Stimulated activated CD8-positive, alpha-beta memory T cell treated with anti-CD3 and anti-CD28 coated beads, Interleukin-2, amount 100 ng/mL, for 48 hours (primary cell): ENCODE measurements around the gene PUM2.
"Not testable (repeated sequence)": the region's sequence is repeated elsewhere in the genome, so short reads cannot be mapped to it uniquely, and the experiment has no call there.

Experiments
- DNase-seq, 2 donors: peaks; one replicate each; pipeline ENCODE4 v3.0.0-alpha.2; 2020; ENCODE audit warnings: low read depth in 2 of 2

The PUM2 gene

DNA sequence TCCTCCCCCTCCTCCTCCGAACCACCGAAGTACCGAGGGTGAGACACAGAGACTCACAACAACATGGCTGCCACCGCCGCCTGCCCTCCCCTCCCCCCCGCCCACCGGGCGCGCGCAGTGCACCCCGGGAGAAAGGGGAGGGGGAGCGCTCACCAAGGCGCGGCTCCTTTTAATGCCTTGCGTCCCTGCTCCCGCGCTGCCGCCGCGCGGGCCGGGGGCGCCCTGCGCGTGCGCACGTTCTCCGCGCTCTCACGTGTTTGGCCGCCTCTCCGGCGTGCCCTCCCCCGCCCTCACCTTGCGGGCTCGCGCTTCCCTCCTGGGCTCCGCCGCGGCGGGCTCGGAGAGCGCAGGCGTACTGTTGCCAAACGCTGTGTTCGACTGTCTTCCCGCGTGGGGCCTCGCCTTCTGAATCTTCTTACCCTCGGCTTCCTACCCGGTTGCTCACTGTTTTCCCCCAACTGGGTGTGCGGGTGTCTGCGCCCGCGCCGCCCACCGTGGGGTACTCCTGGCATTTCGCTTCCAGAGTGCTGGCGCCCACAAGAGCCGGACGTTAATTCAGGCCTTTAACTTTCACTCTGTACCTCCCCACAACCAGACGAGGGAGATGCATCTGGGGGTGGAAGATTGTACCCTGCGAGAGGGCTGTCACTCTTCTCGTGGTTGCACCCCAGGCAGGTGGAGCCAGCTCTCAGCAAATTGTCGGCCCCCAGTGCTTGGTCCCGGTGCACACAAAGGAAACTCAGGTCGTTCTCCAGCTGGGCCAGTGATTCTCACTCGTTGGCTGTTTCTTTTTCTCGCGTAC is at the start of gene PUM2:
PUM2 (minus strand) TSS at position 92 of the 802 bp plus-strand sequence. CDS start 23,484 bp downstream, outside the sequence.
- DNase-seq: peak; percentile 89 to 91

- no peak for DNase-seq
These were observed 49.7 kb upstream of the PUM2 start for GRCh38 chr2:20400306-20400705.

DNA sequence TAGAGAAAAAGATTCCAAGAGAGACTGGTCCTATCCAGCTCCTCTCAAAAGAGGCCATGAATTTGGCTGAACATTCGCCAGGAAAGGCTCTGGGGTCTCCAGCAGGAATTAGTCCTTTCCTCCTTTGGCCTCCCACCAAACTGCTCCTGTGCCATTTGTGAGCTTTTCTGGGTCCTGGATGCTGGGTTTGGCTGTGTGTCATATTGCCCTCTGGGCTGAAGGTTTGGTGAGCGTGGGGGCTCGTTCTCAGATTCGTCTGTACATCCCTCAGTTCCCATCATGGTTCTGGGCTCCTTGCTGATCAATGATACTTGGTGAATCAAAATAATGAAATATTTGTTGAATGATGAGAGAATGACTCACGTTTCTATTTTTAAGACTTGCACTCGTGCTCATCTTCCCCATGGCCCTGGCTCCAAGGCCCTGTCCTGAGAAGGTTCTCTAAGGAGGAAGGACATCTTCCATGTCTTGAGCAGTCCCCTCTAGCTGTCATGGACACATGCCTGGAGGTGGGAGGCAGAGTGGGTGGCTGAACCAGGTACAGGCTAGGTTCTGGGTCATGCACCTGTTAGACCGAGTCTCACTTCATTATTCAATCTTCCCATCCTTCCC is 48.4 kb upstream of the PUM2 start:
- no peak for DNase-seq

DNA sequence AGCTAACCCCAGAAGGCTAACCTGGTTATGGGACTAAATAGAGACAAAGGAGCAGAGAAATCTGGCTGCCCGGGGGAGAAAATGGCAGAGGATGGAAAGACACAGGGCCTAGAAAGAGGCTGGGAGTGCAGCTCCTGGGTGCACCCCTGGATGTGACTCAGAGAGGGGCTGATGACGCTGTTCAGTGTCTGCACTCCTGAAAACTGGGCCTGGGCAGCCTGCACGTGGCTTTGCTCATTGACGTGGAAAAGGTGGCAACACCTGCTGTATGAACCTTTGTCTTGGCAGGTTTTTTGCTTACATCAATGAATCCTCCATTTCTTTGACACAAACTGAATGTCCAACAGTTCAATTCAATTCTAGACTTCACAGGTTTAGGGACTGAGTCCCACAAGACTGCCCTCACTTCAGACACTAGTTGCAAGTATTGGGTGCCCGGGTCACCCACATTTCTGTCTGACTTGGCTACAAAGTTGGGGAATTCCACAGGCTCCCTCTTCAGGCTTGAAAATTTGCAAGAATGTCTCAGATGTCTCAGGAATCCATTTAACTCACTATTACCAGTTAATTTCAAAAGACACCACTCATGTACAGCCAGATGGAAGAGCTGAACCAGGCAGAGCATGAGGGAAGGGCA is 47.3 kb upstream of the PUM2 start:
- no peak for DNase-seq

DNA sequence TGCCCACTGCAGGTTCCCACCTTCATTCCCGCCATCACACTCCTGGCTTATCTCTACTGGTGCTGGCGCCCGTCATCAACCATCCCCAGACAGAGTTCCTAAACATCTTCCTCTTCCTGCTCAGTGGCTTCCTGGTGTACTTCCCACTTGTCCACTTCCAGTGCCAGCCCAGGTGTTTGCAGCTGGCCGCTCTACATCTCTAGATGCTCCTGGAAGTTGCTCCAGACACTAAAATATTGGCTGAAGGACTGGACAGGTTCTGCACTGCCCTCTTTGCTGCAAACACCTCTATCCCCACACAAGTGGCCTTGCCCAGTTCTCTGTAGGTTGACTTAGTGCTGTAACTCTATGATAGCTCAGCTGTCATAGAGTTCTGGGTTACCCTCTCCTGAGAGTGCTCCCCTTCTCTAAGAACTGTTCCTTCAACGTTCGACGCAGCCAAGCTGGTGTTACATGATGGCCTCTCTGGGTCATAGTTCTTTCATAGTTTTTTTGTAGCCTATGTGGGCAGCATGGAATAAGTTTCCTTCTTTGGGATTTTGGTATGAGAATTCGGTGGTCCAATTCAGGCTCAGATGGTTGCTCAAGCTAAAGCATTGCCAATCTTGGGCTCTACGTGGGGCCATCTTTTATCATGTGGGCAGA is 45.8 kb upstream of the PUM2 start:
- DNase-seq: no peak

- DNase-seq: no peak
These were observed 43.3 kb upstream of the PUM2 start for GRCh38 chr2:20393986-20394385.

DNA sequence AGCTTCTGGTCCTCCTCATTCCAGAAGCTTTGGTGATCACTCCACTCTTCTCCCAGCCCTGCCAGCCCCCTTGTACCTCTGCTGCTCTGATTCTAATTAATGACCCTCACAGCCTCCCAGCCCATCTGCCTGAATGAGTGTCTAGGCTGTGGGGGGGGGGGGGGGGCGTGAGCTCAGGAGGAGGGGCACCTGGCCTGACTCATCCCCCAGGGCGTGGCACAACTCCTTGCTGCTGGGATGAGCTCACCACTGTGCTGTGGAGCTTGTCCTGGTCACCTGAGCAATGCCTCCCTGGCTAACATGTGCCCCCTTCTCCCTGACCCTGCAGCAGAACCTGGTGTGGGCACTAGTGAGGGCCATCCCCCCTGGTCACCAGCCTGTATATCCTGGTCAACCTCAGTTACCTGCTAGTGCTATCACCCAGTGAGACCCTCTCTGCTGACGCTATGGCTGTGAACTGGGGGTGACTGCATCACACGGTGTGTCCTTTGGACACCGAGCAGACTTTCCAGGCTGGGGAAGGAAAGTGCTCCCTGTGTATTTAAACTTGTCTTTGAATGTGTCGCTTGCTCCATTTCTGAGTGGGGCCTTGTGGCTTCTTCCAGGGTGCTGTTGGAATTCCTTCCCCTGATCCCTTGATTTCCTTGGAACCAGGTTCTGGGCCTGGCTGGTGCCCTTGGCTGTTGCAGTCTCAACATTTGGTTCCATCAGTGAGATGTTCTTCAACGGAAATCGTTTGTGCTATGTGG is 41.5 kb upstream of the PUM2 start:
- no peak for DNase-seq

DNA sequence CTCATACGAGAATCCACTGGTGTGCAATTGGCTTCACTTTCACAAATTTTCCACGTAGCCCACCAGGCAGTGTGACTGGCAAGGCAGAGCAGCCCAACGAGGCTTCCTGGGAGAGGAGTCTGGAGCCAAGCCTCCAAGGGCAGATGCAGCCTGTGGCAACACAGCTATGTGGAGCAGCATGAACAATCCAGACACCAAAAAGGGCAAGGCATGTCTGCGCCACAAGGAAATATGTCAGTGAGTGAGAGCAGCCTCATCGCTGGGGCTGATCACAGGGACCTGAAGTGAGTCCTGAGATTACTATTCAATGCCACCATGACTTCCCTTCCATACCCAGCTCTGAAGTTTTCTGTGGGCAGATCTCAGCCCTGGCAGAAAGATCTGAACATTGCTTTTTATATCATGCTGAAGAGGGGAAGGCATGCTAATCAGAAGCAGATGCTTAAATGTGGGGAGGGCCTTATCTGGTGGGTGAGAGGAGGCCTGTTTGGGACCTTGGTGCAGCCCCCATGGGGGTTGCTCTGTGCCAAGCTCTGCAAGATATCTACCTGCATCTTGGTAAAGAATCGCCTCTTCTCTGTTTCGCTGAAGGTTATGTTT is 40.0 kb upstream of the PUM2 start:
- no peak for DNase-seq

DNA sequence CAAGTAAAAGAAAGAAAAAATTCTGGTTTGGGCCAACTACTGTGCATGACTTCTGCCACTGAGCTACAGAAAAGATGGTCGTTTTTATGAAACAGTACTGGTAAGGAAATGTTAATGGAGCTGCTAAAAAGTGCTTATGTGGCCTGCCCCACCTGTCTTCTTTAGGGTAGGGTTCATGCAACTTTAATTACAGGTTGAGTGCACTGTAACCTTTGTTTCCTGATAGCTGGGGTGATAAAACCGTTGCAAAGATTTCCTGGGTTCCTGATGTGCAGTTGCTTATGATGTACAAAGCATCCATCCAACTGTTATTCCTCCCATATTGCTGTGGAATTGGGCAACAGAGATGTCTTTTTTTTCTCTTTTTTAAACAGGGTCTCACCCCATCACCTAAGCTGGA is 34.3 kb upstream of the PUM2 start:
- no peak for DNase-seq

- DNase-seq: no peak
These were observed 32.5 kb upstream of the PUM2 start for GRCh38 chr2:20382965-20383810.

- DNase-seq: no peak
These were observed 30.8 kb upstream of the PUM2 start for GRCh38 chr2:20381457-20381856.

- DNase-seq: no peak
These were observed 28.4 kb upstream of the PUM2 start for GRCh38 chr2:20378891-20379519.

GRCh38 chr2:20378341-20378740 is 27.7 kb upstream of the PUM2 start:
- DNase-seq: no peak

- DNase-seq: no peak
These were observed 27.1 kb upstream of the PUM2 start for GRCh38 chr2:20377741-20378140.

- not testable (repeated sequence) for DNase-seq
These were observed 24.3 kb upstream of the PUM2 start for GRCh38 chr2:20374982-20375381.

DNA sequence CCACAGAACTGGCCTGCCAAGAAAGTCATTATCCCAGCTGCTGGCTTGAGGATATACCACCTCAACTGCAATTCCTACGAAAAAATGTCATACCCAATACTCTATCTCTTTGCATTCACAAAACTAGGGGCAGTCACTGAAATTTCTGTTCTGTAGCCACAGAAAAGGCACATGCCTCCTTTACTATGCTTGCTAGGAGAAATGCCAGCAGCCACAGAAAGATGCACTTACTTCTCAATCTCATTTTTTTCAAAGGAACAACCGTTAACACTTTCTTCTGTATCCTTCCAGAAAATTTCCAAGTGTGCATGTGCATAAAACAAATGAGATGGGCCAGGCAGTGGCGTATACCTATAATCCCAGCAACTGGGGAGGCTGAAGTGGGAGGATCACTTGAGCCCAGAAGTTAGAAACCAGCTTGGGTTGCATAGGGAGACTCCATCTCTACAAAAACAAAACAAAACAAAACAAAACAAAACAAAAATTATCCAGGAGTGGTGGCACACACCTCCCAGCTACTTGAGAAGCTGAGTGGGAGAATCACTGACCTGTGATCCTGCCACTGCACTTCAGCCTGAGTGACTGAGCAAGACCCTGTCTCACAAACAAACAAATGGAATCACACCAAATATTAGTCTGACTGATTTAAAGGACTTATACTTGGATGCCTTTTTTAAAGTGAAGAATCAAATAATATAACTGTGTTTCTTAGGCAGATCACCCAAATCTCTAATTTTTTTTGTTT is 22.4 kb upstream of the PUM2 start:
- DNase-seq: no peak

- no peak for DNase-seq
These were observed 20.8 kb upstream of the PUM2 start for GRCh38 chr2:20371323-20372025.

GRCh38 chr2:20370191-20370590 is 19.5 kb upstream of the PUM2 start:
- no peak for DNase-seq

DNA sequence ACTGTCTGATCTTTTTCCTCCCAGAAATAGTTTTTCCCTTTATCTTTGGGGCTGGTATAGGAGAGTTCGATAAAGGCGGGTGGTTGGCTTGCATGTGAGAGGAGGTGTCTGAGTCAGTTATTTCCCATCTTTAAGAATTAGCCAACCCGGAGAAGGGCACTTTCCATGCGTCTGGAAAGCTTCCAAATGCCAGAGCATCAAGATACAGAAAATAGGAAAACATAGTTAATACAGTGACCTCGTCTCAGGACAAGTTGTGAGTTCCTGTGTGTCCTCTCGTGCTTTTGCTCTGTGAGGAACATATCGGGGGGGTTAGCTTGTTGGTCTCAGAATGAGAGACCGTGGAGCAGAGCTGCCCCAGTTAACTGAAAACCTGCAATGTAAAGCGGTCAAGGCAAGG is 18.7 kb upstream of the PUM2 start:
- DNase-seq: no peak
